Medulla oblongata (tissue), 1 donor: ENCODE data around the gene UBASH3B.
A peak's percentile ranks its signal among the peaks of the same experiment; 100 is the strongest.

Experiments used
- DNase-seq: peaks from one replicate; pipeline ENCODE4 v3.0.0-alpha.2; 2015; ENCODE audit errors: extremely low spot score

UBASH3B gene

GRCh38 chr11:122755409-122755808, 99.9 kb downstream of the UBASH3B start:
- DNase-seq = no peak

GRCh38 chr11:122755941-122756340, 100.4 kb downstream of the UBASH3B start:
- DNase-seq = no peak

- DNase-seq = peak; percentile 76
Measured at GRCh38 chr11:122756417-122756816, 100.9 kb downstream of the UBASH3B start.

- DNase-seq = no peak
Measured at GRCh38 chr11:122757201-122757600, 101.7 kb downstream of the UBASH3B start.

- DNase-seq = no peak
Measured at GRCh38 chr11:122758339-122758738, 102.8 kb downstream of the UBASH3B start.

GRCh38 chr11:122758974-122759373, 103.5 kb downstream of the UBASH3B start:
- DNase-seq = no peak

- DNase-seq = no peak
Measured at GRCh38 chr11:122763108-122763507, 107.6 kb downstream of the UBASH3B start.

- DNase-seq = no peak
Measured at GRCh38 chr11:122764371-122765090, 109.0 kb downstream of the UBASH3B start.

- DNase-seq = no peak
Measured at GRCh38 chr11:122765487-122766131, 110.1 kb downstream of the UBASH3B start.

GRCh38 chr11:122769126-122769780, 113.7 kb downstream of the UBASH3B start:
- DNase-seq = no peak

- DNase-seq = no peak
Measured at GRCh38 chr11:122772945-122773344, 117.4 kb downstream of the UBASH3B start.

- DNase-seq = no peak
Measured at GRCh38 chr11:122773781-122774266, 118.3 kb downstream of the UBASH3B start.

GRCh38 chr11:122775675-122776271, 120.3 kb downstream of the UBASH3B start:
- no peak for DNase-seq

- DNase-seq = no peak
Measured at GRCh38 chr11:122776546-122776945, 121.0 kb downstream of the UBASH3B start.

GRCh38 chr11:122777343-122777742, 121.8 kb downstream of the UBASH3B start:
- no peak for DNase-seq

GRCh38 chr11:122778148-122778547, 122.6 kb downstream of the UBASH3B start:
- no peak for DNase-seq

GRCh38 chr11:122779047-122779629, 123.6 kb downstream of the UBASH3B start:
- no peak for DNase-seq

GRCh38 chr11:122780296-122780949, 124.9 kb downstream of the UBASH3B start:
- no peak for DNase-seq

GRCh38 chr11:122781378-122782195, 126.1 kb downstream of the UBASH3B start:
- DNase-seq = peak; percentile 96

GRCh38 chr11:122782222-122782621, 126.7 kb downstream of the UBASH3B start:
- DNase-seq = no peak
